IPS-20b (cell line): ENCODE results near the gene NAA11.
"Not testable (repeated sequence)": the region's sequence is repeated elsewhere in the genome, so short reads cannot be mapped to it uniquely, and the experiment has no call there.

Source experiments
- H3K27ac ChIP-seq: one replicate; pipeline ENCODE4 v1.5.1; 2013; ENCODE audit warnings: low read length
- H3K27me3 ChIP-seq: 2 replicates; pipeline ENCODE4 v1.6.1; 2013; ENCODE audit warnings: mild to moderate bottlenecking, low read length, inconsistent platforms; ENCODE audit not compliant: insufficient read depth
- H3K36me3 ChIP-seq: 2 replicates; pipeline ENCODE4 v1.6.1; 2013; ENCODE audit warnings: low read depth, mild to moderate bottlenecking, inconsistent platforms, low read length, moderate library complexity; ENCODE audit not compliant: insufficient read depth
- H3K4me1 ChIP-seq: 2 replicates; pipeline ENCODE4 v1.6.1; 2013; ENCODE audit warnings: mild to moderate bottlenecking, control low read depth, inconsistent platforms, low read length, moderate library complexity; ENCODE audit not compliant: insufficient read depth
- H3K4me3 ChIP-seq: 2 replicates; pipeline ENCODE4 v1.5.1; 2013; ENCODE audit warnings: mild to moderate bottlenecking, low read length, inconsistent platforms
- H3K9ac ChIP-seq: 2 replicates; pipeline ENCODE4 v1.6.1; 2013; ENCODE audit warnings: low read depth, mild to moderate bottlenecking, inconsistent platforms, low read length, moderate library complexity
- H3K9me3 ChIP-seq: 2 replicates; pipeline ENCODE4 v1.6.1; 2013; ENCODE audit warnings: mild to moderate bottlenecking, low read depth, low read length, inconsistent platforms; ENCODE audit not compliant: insufficient read depth

NAA11 gene

GRCh38 chr4:79287718-79288117, 38.1 kb downstream of the NAA11 start:
- no peak overlapping the region for H3K27ac ChIP-seq
- H3K4me3 ChIP-seq = no peak overlapping the region
- H3K27me3 ChIP-seq = no peaks in the 10 kb centered on the region
- H3K4me1 ChIP-seq = no peaks in the 10 kb centered on the region
- no peak overlapping the region for H3K9ac ChIP-seq
- no peaks in the 10 kb centered on the region for H3K36me3 ChIP-seq
- no peaks in the 10 kb centered on the region for H3K9me3 ChIP-seq

- H3K4me1 ChIP-seq = peaks cover 6% of the 10 kb centered on the region; the same call in 1 of the 2 replicates
- H3K4me3 ChIP-seq = no peak overlapping the region
- no peak overlapping the region for H3K27ac ChIP-seq
- no peak overlapping the region for H3K9ac ChIP-seq
- H3K9me3 ChIP-seq = no peaks in the 10 kb centered on the region
- no peaks in the 10 kb centered on the region for H3K36me3 ChIP-seq
- no peaks in the 10 kb centered on the region for H3K27me3 ChIP-seq
Observed at GRCh38 chr4:79287076-79287475, 38.8 kb downstream of the NAA11 start.

DNA sequence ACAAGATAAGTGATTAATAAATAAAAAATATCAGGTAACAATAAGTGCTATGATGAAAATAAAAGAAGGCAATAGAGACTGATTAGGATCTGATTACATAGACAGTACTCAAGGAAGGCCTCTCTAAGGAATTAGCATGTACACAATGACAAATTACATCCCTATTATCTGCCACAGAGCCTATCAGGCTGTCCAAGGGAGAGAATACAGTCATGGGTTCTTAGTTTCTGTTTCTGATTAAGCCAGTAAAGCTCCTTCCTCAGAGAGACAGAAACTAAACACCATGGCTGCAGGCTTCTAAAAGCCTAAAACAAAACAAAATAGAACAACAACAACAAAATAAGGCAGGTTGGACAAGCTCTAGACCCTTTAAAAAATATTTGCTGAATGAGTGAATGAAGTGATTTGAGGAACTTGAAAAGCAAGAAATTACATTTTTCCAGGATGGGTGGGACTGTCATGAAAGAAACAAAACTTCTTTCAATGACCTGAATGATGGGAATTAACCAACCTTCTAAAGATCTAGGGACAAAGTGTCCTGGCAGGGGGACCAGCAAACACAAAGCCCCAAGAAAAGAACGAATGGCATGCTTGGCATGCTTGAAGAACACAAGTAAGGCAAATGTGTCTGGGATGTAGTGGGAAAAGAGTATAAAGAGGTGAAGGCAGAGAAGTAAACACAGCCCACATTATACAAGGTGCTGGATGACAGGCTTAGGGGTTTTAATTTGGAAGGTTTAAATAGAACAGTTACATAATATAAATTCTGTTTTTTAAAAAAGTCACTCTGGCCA, 44.1 kb downstream of the NAA11 start:
- Histone ChIP-seq H3K27ac (no peak overlapping the region), H3K9me3 (no peaks in the 10 kb centered on the region), H3K4me3 (no peak overlapping the region), H3K9ac (no peak overlapping the region), H3K27me3 (no peaks in the 10 kb centered on the region), H3K36me3 (no peaks in the 10 kb centered on the region), H3K4me1 (peaks cover 18% of the 10 kb centered on the region; the same call in 1 of the 2 replicates)

GRCh38 chr4:79277467-79277866, 48.4 kb downstream of the NAA11 start:
- H3K27me3 ChIP-seq, H3K27ac ChIP-seq, H3K36me3 ChIP-seq, H3K4me3 ChIP-seq, H3K9ac ChIP-seq, H3K9me3 ChIP-seq: not testable (repeated sequence)
- peaks cover 20% of the 10 kb centered on the region; the same call in 1 of the 2 replicates for H3K4me1 ChIP-seq

GRCh38 chr4:79273915-79274314, 51.9 kb downstream of the NAA11 start:
- no peaks in the 10 kb centered on the region for H3K9me3 ChIP-seq
- no peak overlapping the region for H3K4me3 ChIP-seq
- no peaks in the 10 kb centered on the region for H3K36me3 ChIP-seq
- peaks cover 3% of the 10 kb centered on the region; the same call in 1 of the 2 replicates for H3K4me1 ChIP-seq
- H3K27me3 ChIP-seq = no peaks in the 10 kb centered on the region
- H3K27ac ChIP-seq = no peak overlapping the region
- H3K9ac ChIP-seq = no peak overlapping the region

GRCh38 chr4:79272761-79273160, 53.1 kb downstream of the NAA11 start:
- Histone ChIP-seq H3K36me3 (no peaks in the 10 kb centered on the region), H3K4me1 (peaks cover 3% of the 10 kb centered on the region; the same call in 1 of the 2 replicates), H3K9me3 (no peaks in the 10 kb centered on the region), H3K4me3 (no peak overlapping the region), H3K9ac (no peak overlapping the region), H3K27ac (no peak overlapping the region), H3K27me3 (no peaks in the 10 kb centered on the region)

- Histone ChIP-seq H3K9me3 (no peaks in the 10 kb centered on the region), H3K27me3 (no peaks in the 10 kb centered on the region), H3K4me1 (peaks cover 3% of the 10 kb centered on the region; the same call in 1 of the 2 replicates), H3K27ac (no peak overlapping the region), H3K9ac (no peak overlapping the region), H3K4me3 (no peak overlapping the region), H3K36me3 (no peaks in the 10 kb centered on the region)
Observed at GRCh38 chr4:79272126-79272525, 53.7 kb downstream of the NAA11 start.

GRCh38 chr4:79267671-79268070, 58.2 kb downstream of the NAA11 start:
- Histone ChIP-seq H3K36me3 (no peaks in the 10 kb centered on the region), H3K9me3 (no peaks in the 10 kb centered on the region), H3K4me1 (no peaks in the 10 kb centered on the region), H3K4me3 (no peak overlapping the region), H3K9ac (no peak overlapping the region), H3K27ac (no peak overlapping the region), H3K27me3 (no peaks in the 10 kb centered on the region)
